Testis (tissue), 2 donors: ENCODE measurements around the gene HSPA1B.

Source experiments
- POLR2A ChIP-seq: fragments of 450-650 bp; IDR thresholded peaks from one replicate; pipeline ENCODE4 v1.6.1; 2017; ENCODE audit warnings: antibody characterized with exemption, mild to moderate bottlenecking, moderate library complexity
- TF ChIP-seq, protein P1 (sequence below), 3 experiments: fragments of 450-650 bp in 2 of 3; fragments of 200-600 bp in 1 of 3; sonication (generic) in 1 of 3; IDR thresholded peaks; one replicate each; pipeline ENCODE4 v1.5.1; 2016 to 2019; ENCODE audit warnings: antibody characterized with exemption in 3 of 3, mild to moderate bottlenecking in 2 of 3, moderate library complexity in 1 of 3

GRCh38 chr6:31861919-31862343 lies 34.4 kb downstream of the HSPA1B start:
- TF ChIP-seq, protein P1, sequence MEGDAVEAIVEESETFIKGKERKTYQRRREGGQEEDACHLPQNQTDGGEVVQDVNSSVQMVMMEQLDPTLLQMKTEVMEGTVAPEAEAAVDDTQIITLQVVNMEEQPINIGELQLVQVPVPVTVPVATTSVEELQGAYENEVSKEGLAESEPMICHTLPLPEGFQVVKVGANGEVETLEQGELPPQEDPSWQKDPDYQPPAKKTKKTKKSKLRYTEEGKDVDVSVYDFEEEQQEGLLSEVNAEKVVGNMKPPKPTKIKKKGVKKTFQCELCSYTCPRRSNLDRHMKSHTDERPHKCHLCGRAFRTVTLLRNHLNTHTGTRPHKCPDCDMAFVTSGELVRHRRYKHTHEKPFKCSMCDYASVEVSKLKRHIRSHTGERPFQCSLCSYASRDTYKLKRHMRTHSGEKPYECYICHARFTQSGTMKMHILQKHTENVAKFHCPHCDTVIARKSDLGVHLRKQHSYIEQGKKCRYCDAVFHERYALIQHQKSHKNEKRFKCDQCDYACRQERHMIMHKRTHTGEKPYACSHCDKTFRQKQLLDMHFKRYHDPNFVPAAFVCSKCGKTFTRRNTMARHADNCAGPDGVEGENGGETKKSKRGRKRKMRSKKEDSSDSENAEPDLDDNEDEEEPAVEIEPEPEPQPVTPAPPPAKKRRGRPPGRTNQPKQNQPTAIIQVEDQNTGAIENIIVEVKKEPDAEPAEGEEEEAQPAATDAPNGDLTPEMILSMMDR (IDR thresholded peaks at IDR 0.05): no peak
- no peak for TF ChIP-seq POLR2A
